K562 (cell line): ENCODE data around the gene MPZL1. TPM values are rescaled to one million over a fixed set of nuclear protein-coding genes. Genes with fewer than 3 reads are reported as not detected.

Source experiments
- BACH1 ChIP-seq: fragments of 200-800 bp; sonication (Bioruptor generic); IDR thresholded peaks from 2 replicates; pipeline ENCODE4 v1.6.1; 2016; ENCODE audit warnings: missing genetic modification characterization, missing compliant biosample characterization
- CBX2 ChIP-seq: fragments of 200-600 bp; sonication (generic); IDR thresholded peaks from one replicate; pipeline ENCODE4 v1.6.1; 2012; ENCODE audit warnings: mild to moderate bottlenecking, low read length, inconsistent platforms; ENCODE audit not compliant: insufficient read depth, poor library complexity, severe bottlenecking
- CSDE1 ChIP-seq, 2 experiments: fragments of 450-650 bp; IDR thresholded peaks; 2 replicates each; pipeline ENCODE4 v1.6.1; 2016; ENCODE audit warnings: mild to moderate bottlenecking in 1 of 2
- DMBX1 ChIP-seq: fragments of 250-450 bp; sonication (Bioruptor Pico); IDR thresholded peaks from 2 replicates; pipeline ENCODE4 v1.8.0; 2022; ENCODE audit warnings: inconsistent platforms, mild to moderate bottlenecking, moderate library complexity, borderline replicate concordance
- EGR1 ChIP-seq: fragments of 450-650 bp; conservative IDR thresholded peaks from 2 replicates; pipeline ENCODE4 v1.6.1; 2017; ENCODE audit warnings: mild to moderate bottlenecking
- ETV5 ChIP-seq: sonication (generic); formaldehyde crosslinking; IDR thresholded peaks from 2 replicates; pipeline ENCODE4 v1.4.0; 2020; ENCODE audit warnings: low read depth, mild to moderate bottlenecking, missing genetic modification reagents
- FOXK2 ChIP-seq, 2 experiments: fragments of 450-650 bp; IDR thresholded peaks in 1 of 2; conservative IDR thresholded peaks in 1 of 2; 2 replicates each; pipeline ENCODE4 v1.6.1; 2016; ENCODE audit warnings: low read depth in 2 of 2, mild to moderate bottlenecking in 1 of 2
- HEY1 ChIP-seq: fragments of 250-450 bp; sonication (Bioruptor Pico); IDR thresholded peaks from 2 replicates; pipeline ENCODE4 v1.5.0; 2020; ENCODE audit warnings: mild to moderate bottlenecking, moderate library complexity, borderline replicate concordance
- KHSRP ChIP-seq: fragments of 450-650 bp; IDR thresholded peaks from 2 replicates; pipeline ENCODE4 v1.6.1; 2017
- KLF10 ChIP-seq: fragments of 250-450 bp; sonication (Bioruptor Pico); IDR thresholded peaks from 2 replicates; pipeline ENCODE4 v1.6.1; 2021; ENCODE audit warnings: matching md5 sums
- NFE2L1 ChIP-seq: fragments of 450-650 bp; IDR thresholded peaks from 2 replicates; pipeline ENCODE4 v1.6.1; 2016; ENCODE audit warnings: missing genetic modification characterization, low read depth, mild to moderate bottlenecking, missing compliant biosample characterization, moderate library complexity, borderline replicate concordance
- NFIC ChIP-seq: fragments of 450-650 bp; IDR thresholded peaks from 2 replicates; pipeline ENCODE4 v1.6.1; 2017; ENCODE audit warnings: mild to moderate bottlenecking, inconsistent platforms
- PTRF ChIP-seq: fragments of 450-650 bp; IDR thresholded peaks from 2 replicates; pipeline ENCODE4 v1.6.1; 2016; ENCODE audit warnings: mild to moderate bottlenecking, missing genetic modification characterization, missing compliant biosample characterization
- PTTG1 ChIP-seq: fragments of 450-650 bp; IDR thresholded peaks from 2 replicates; pipeline ENCODE4 v1.6.1; 2016; ENCODE audit warnings: low read depth, mild to moderate bottlenecking, missing genetic modification characterization, missing compliant biosample characterization
- PYGO2 ChIP-seq: fragments of 450-650 bp; IDR thresholded peaks from 2 replicates; pipeline ENCODE4 v1.6.1; 2016; ENCODE audit warnings: mild to moderate bottlenecking, missing genetic modification characterization, moderate library complexity, missing compliant biosample characterization
- SUPT5H ChIP-seq: fragments of 450-650 bp; IDR thresholded peaks from 2 replicates; pipeline ENCODE4 v1.6.1; 2016
- ZBED1 ChIP-seq: IDR thresholded peaks from 2 replicates; pipeline ENCODE4 v1.6.1; 2014
- ZFPM2 ChIP-seq: fragments of 250-450 bp; sonication (Bioruptor Pico); IDR thresholded peaks from 2 replicates; pipeline ENCODE4 v1.5.1; 2022; ENCODE audit warnings: mild to moderate bottlenecking
- ZNF184 ChIP-seq: sonication (generic); formaldehyde crosslinking; IDR thresholded peaks from 2 replicates; pipeline ENCODE4 v1.5.0; 2020; ENCODE audit warnings: missing genetic modification reagents
- ZNF778 ChIP-seq: fragments of 450-650 bp; formaldehyde crosslinking; IDR thresholded peaks from 2 replicates; pipeline ENCODE4 v1.4.0; 2020; ENCODE audit warnings: mild to moderate bottlenecking, moderate library complexity
- polyA plus RNA-seq, 8 experiments: library from polyadenylated mRNA; depleted of rRNA in 4 of 8; stranded (reverse) in 5 of 8; unstranded in 3 of 8; fragments of >200 nt; fragmentation: Nextera tagmentation in 2 of 8; fragmentation: Illumina TruSeq in 1 of 8; extraction: Ambion mirVana in 2 of 8; extraction: Trizol in 1 of 8; gene quantifications; 2 replicates each; pipeline versions ENCODE4 v1.2.1 to v1.2.3, GENCODE V29; 2011 to 2014; ENCODE audit warnings: inconsistent platforms in 1 of 8, missing spikeins in 1 of 8
- total RNA-seq, 7 experiments: library from RNA; depleted of rRNA in 6 of 7; stranded (reverse); fragments of >200 nt in 6 of 7; fragmentation: Illumina TruSeq in 2 of 7; extraction: Trizol in 2 of 7; gene quantifications; 2 replicates each; pipeline versions ENCODE4 v1.2.1 to v1.2.3, GENCODE V29; 2011 to 2021; ENCODE audit warnings: low replicate concordance in 1 of 7
- TF ChIP-seq, protein P1 (sequence below): sonication (generic); formaldehyde crosslinking; IDR thresholded peaks from 2 replicates; pipeline ENCODE4 v1.8.0; 2022; ENCODE audit warnings: mild to moderate bottlenecking, missing genetic modification reagents
- TF ChIP-seq, protein P2 (sequence below): sonication (generic); formaldehyde crosslinking; IDR thresholded peaks from 2 replicates; pipeline ENCODE4 v1.8.0; 2022; ENCODE audit warnings: mild to moderate bottlenecking, low read depth, missing genetic modification reagents
- TF ChIP-seq, protein P3 (sequence below): fragments of 250-450 bp; sonication (Bioruptor Pico); IDR thresholded peaks from 2 replicates; pipeline ENCODE4 v1.4.0; 2020; ENCODE audit warnings: mild to moderate bottlenecking, moderate library complexity
- TF ChIP-seq, protein P4 (sequence below), 2 experiments: IDR thresholded peaks; 2 replicates each; pipeline ENCODE4 v1.6.1; 2012; ENCODE audit warnings: improper control_type of control experiment in 2 of 2, low read depth in 2 of 2, low read length in 2 of 2, borderline replicate concordance in 1 of 2

MPZL1 gene
- total and polyA plus RNA-seq, 9 of the 15 experiments (the other 6 are each of a cell fraction or from before 2014, with no cell fraction given) = 14.5 to 153 (median 66.5) TPM

DNA sequence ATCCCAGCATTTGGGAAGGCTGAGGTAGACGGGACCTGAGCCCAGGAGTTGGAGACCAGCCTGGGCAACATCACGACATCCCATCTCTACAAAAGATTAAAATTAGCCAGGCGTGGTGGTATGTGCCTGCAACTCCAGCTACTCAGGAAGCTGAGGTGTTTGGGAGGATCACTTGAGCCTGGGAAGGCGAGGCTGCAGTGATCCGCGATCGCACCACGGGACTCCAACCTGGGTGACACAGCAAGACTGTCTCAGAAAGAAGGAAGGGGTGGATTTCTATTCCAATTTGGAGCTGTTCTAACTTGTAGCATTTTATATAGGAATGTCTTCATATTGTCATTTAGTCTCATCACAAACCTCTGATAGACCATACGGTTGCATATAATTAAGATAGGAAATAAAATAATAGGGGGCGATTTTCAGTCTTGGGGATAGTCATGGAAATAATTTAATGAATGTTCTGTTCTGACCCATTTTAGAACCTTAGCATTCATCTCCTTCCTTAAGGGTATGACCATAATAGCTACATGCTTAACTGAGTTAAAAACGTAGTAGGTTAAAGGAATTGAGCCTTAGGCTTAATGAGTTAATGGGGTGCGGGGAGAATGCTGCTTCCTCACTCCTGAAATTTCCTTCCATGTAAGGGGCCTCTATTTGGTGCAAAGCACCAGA is 99.0 kb downstream of the MPZL1 start (continued):
- TF ChIP-seq, protein P1, sequence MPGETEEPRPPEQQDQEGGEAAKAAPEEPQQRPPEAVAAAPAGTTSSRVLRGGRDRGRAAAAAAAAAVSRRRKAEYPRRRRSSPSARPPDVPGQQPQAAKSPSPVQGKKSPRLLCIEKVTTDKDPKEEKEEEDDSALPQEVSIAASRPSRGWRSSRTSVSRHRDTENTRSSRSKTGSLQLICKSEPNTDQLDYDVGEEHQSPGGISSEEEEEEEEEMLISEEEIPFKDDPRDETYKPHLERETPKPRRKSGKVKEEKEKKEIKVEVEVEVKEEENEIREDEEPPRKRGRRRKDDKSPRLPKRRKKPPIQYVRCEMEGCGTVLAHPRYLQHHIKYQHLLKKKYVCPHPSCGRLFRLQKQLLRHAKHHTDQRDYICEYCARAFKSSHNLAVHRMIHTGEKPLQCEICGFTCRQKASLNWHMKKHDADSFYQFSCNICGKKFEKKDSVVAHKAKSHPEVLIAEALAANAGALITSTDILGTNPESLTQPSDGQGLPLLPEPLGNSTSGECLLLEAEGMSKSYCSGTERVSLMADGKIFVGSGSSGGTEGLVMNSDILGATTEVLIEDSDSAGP (CRISPR knock-in tag) = no peak
- TF ChIP-seq, protein P2, sequence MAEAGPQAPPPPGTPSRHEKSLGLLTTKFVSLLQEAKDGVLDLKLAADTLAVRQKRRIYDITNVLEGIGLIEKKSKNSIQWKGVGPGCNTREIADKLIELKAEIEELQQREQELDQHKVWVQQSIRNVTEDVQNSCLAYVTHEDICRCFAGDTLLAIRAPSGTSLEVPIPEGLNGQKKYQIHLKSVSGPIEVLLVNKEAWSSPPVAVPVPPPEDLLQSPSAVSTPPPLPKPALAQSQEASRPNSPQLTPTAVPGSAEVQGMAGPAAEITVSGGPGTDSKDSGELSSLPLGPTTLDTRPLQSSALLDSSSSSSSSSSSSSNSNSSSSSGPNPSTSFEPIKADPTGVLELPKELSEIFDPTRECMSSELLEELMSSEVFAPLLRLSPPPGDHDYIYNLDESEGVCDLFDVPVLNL = no peak
- TF ChIP-seq, protein P3, sequence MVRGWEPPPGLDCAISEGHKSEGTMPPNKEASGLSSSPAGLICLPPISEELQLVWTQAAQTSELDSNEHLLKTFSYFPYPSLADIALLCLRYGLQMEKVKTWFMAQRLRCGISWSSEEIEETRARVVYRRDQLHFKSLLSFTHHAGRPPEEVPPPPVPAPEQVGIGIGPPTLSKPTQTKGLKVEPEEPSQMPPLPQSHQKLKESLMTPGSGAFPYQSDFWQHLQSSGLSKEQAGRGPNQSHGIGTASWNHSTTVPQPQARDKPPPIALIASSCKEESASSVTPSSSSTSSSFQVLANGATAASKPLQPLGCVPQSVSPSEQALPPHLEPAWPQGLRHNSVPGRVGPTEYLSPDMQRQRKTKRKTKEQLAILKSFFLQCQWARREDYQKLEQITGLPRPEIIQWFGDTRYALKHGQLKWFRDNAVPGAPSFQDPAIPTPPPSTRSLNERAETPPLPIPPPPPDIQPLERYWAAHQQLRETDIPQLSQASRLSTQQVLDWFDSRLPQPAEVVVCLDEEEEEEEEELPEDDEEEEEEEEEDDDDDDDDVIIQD (CRISPR knock-in tag) = no peak
- TF ChIP-seq ETV5 (CRISPR knock-in tag) (no peak), BACH1 (no peak), CBX2 (no peak), ZBED1 (no peak), SUPT5H (no peak), NFE2L1 (tag) (no peak), KHSRP (no peak), FOXK2 (conservative IDR thresholded peaks at IDR 0.05 in 1 of 2, IDR thresholded peaks at IDR 0.05 in 1 of 2; ENCODE audit: low read depth in 2 of 2) (peak in 1 of 2 experiments; percentile 52; a peak in 1 of 4 replicates), NFIC (no peak; the same call in 1 of the 2 replicates), ZFPM2 (CRISPR knock-in tag) (no peak), PTRF (tag) (no peak), PTTG1 (tag) (no peak), ZNF778 (CRISPR knock-in tag) (no peak), CSDE1 (IDR thresholded peaks at IDR 0.05) (no peak), KLF10 (no peak), EGR1 (no peak), HEY1 (CRISPR knock-in tag) (no peak), ZNF184 (CRISPR knock-in tag) (no peak), PYGO2 (tag) (no peak), DMBX1 (no peak)
- TF ChIP-seq, protein P4, sequence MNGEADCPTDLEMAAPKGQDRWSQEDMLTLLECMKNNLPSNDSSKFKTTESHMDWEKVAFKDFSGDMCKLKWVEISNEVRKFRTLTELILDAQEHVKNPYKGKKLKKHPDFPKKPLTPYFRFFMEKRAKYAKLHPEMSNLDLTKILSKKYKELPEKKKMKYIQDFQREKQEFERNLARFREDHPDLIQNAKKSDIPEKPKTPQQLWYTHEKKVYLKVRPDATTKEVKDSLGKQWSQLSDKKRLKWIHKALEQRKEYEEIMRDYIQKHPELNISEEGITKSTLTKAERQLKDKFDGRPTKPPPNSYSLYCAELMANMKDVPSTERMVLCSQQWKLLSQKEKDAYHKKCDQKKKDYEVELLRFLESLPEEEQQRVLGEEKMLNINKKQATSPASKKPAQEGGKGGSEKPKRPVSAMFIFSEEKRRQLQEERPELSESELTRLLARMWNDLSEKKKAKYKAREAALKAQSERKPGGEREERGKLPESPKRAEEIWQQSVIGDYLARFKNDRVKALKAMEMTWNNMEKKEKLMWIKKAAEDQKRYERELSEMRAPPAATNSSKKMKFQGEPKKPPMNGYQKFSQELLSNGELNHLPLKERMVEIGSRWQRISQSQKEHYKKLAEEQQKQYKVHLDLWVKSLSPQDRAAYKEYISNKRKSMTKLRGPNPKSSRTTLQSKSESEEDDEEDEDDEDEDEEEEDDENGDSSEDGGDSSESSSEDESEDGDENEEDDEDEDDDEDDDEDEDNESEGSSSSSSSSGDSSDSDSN (IDR thresholded peaks at IDR 0.05; ENCODE audit: borderline replicate concordance in 1 of 2, low read depth in 2 of 2, low read length in 2 of 2) = no peak
